DMS153 (cell line): Measurements from ENCODE around the gene GRK7.
"Not testable (repeated sequence)": the region's sequence is repeated elsewhere in the genome, so short reads cannot be mapped to it uniquely, and the experiment has no call there.

Experiments used
- DNase-seq: peaks from one replicate; lab custom pipeline; 2025; lab: John Stamatoyannopoulos, UW

GRK7 gene

DNA sequence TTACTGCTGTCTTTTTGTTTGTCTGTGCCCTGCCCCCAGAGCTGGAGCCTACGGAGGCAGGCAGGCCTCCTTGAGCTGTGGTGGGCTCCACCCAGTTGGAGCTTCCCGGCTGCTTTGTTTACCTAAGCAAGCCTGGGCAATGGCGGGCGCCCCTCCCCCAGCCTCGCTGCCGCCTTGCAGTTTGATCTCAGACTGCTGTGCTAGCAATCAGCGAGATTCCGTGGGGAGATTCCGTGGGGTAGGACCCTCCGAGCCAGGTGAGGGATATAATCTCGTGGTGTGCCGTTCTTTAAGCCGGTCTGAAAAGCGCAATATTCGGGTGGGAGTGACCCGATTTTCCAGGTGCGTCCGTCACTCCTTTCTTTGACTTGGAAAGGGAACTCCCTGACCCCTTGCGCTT is 656 bp upstream of the GRK7 start:
- DNase-seq, result not testable (repeated sequence)

DNA sequence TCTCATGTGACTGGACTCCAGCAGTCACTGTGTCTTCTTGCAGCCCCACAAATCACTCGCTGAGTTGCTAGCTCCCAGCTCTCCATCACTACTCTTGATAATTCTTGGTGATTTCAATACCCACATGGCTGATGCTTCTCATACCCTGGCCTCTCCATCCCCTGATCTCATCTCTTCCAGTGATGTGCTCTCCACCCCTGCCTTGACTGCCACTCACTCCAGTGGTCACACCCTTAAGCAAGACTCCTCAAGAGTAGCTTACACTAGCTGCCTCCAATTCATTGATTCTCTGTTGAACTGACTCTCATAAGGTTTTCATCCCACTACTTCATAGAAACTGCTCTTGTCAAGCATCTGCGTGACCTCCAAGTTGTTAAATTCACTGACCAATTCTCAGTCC is 837 bp downstream of the GRK7 start:
- DNase-seq, result no peak

DNA sequence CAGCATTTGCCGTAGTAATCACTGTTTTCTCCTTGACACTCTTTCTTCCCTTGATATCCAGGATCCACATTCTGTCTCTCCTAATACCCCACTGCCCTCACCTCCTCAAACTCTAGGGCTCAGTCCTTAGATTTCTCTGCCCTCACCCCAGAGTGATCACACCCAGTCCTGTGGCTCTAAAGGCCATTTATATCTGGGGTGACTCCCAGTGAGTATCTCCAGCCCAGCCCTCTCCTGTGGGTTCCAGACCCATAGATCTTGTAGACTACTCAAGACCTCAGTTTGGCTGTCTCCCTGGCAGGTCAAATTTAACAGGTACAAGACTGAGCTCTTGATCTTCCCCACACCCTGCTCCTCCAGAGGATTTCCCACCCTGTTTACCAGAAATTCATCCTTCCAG is 1.3 kb downstream of the GRK7 start:
- no peak for DNase-seq

DNA sequence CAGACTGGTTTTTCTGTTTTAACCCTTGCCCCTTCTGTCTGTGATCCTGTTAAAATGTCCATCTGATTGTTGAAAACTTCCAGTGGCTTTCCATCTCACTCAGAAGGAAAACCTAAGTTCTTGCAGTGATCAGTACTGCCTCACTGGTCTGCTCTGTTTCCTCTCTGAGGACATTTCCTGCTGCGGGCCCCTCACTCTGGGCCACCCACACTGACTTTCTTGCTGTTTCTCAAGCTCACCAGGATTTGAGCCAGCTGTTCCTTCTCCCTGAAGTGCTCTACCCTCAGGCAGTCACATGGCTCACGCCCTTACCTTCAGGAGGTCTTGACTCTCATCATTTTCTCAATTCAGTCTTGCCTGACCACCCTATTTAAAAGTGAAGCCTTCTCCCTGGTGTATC is 1.8 kb downstream of the GRK7 start:
- no peak for DNase-seq

DNA sequence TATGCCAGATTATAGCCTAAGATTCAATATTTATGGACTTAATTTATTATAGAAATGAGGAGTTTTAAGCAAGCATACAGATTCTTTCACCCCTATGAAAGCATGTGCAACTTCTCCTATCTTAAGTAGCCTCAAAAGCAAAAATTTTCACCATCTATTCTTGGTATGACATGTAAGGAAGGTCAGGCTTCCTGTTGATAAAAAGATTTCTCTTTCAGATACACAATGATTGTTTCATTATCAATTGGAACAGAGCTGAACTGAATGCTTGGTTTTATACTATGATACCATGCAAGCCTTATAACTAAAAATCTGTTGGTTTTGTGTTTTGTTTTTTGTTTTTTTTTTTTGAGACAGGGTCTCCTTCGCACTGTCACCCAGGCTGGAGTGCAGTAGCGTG is 3.9 kb downstream of the GRK7 start:
- no peak for DNase-seq

DNA sequence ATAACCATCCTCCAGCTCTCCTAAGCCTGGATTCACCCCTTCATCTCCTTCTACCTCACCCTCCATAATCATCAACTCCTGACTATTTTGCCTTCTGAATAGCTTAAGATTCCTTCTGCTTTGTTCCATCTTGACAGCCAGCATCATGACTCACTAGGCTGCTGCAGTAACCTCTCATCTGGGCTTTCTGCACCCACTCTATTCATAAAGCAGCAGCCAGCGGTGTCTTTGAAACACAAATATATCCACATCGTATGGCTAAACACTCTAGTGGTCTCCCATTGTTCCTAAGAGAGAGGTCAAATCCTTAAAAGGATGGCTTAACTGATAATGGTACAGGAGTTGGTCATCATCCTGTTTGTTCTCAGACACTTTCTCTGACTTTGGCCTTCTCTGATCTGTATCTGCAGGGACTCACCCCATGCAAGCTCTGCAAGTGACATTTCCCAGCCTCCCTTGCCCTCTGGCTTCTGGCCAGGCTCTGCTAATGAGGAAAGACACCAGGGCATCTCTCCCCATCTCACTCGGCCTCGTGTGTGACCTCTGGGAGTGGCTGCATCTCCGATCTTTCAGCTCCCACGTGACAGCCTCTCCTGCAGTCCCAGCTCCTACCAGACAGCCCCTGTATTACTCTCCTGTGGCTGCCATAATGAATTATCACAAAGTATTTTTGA is 6.2 kb downstream of the GRK7 start:
- DNase-seq, result no peak

DNA sequence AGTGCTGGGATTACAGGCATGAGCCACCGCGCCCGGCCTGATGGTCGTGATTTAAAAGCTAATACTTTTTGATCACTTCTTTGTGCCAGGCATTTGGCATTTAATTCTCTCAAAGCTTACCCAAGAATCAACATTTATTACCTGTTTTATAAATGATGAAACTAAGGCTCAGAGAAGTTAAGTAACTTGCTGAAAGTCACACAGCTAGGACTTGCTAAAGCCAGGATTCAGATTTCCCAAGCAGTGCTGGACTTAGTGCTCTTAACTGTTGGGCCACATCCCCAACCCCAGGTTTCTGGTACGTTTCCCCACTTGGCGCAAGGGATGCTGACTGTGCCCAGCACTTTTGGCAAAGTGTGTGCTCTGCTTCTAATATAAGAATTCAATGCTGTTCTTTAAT is 10.5 kb downstream of the GRK7 start:
- no peak for DNase-seq

DNA sequence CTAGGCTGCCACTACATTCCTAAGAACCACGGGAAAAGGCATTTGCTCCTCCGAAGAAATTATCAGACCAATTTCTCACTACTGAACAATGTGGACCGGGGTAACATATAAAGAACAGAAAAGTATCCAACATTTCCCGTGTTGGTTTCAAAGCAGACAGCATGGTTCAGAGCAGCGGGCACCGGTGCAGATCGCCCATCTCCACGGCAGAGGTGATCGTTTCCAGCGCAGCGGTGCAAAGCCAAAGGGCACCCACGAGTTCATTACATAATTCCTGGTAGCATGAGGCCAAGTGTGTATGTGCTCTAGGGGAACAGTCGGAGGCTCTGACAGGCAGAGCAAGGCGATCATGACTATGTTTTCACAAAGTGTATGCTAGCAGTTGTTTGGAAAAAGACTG is 13.2 kb downstream of the GRK7 start:
- DNase-seq, result no peak

DNA sequence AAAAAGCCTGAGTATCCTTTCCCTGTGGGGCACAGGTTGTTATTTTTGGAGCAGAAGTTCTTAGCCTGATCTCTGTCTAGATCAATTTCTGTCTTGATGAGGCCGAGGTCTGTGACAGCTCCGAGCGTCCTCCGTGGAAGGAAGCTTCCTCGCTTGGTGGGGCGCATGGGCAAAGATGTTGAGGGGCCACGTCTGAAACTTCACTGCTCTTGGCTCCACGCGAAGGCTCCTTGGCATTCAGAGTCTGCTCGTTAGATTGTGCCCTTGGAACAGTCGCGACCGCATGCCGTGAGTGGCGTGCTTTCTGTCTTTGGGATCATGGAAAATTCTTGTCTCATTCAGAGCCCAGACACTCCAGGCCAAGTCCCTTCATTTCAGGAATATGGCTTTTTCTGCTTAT is 13.7 kb downstream of the GRK7 start:
- DNase-seq, result no peak

DNA sequence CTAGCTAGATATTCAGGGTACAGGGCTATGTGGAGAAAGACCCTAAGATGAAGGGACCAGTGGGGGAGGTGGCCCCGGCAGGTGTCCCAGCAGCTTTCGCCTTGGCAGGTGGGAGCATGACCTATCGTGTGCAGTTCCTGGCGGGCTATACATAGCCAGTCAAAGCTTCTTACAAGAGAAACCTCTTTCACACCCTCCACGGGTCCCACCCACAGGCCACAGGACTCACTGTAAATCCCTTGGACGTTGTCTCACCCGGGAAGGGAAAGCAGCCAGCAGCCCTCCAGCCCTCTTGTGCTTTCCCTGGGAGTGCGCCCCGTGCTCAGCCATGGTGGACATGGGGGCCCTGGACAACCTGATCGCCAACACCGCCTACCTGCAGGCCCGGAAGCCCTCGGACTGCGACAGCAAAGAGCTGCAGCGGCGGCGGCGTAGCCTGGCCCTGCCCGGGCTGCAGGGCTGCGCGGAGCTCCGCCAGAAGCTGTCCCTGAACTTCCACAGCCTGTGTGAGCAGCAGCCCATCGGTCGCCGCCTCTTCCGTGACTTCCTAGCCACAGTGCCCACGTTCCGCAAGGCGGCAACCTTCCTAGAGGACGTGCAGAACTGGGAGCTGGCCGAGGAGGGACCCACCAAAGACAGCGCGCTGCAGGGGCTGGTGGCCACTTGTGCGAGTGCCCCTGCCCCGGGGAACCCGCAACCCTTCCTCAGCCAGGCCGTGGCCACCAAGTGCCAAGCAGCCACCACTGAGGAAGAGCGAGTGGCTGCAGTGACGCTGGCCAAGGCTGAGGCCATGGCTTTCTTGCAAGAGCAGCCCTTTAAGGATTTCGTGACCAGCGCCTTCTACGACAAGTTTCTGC is 15.0 kb downstream of the GRK7 start:
- no peak for DNase-seq

DNA sequence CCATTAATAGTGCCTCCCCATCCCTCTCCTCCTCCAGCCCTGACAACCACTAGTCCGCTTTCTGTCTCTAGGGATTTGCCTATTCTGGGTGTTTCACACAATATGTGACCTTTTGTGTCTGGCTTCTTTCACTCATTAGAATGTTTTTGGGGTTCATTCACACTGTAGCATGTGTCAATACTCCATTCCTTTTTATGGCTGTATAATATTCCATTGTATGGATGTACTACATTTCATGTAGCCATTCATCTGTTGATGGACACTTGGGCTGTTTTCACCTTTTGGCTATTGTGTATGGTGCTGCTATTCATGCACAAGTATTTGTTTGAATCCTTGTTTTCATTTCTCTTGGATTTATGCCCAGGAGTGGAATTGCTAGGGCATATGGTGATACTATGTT is 16.5 kb downstream of the GRK7 start:
- no peak for DNase-seq

DNA sequence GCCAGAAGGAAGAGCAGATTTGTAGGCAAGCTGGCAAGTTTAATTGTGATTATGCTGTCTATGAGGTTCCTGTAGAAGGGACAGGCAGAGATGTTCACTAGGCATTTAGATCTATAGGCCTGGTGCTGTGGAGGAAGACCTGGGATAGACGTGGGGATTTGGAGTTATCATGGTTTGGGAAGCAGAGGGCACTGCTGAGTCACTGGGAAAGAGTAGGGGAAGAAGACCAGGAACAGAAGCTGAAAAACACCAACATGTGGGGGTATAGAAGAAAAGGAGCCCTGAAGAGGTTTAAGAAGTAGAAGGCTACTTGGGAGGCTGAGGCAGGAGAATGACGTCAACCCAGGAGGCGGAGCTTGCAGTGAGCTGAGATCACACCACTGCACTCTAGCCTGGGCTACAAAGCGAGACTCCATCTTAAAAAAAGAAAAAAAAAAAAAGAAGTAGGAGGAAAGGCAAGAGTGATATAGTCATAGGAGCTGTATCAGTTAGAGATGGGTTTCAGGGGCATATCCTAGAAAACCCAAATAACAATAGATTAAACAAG is 19.3 kb downstream of the GRK7 start:
- DNase-seq, result no peak

DNA sequence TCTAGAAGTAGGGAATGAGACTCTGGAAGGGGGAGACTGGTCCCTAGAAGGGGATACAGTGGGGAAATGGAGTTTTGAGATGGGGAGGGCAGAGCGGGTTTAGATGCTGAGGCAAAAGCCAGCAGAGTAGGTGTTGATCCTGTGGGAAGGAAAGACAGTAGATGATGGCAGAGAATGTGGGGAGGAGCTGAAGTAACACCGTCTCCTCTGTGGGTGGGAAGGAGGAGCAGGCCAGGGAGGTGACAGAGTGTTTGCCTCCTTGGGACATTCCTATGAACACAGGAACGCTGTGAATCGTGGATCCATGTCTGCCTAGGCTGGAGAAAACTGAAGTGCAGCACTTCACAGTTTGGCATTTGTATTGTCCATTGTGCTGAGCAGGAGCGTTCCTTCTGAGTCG is 20.4 kb downstream of the GRK7 start:
- no peak for DNase-seq

DNA sequence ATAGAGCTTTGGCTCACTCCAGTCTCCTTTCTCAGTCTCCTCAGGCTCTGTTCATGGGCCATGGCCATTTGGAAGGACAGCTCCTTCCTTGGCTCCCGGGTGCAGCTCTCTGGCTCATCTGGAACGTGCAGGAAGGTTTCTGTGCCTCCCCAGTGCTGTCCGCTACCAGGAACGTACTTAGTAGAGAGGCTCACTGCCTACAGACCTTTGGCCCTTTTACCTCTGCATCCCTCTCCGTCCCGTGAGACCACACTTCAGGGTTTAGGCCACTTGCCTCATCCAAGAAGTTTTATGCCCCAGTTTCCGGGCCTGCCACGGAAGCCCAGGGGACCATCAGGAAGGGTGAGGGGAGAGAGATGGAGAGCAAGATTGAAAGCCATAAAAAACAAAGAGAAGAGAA is 20.9 kb downstream of the GRK7 start:
- DNase-seq, result no peak

DNA sequence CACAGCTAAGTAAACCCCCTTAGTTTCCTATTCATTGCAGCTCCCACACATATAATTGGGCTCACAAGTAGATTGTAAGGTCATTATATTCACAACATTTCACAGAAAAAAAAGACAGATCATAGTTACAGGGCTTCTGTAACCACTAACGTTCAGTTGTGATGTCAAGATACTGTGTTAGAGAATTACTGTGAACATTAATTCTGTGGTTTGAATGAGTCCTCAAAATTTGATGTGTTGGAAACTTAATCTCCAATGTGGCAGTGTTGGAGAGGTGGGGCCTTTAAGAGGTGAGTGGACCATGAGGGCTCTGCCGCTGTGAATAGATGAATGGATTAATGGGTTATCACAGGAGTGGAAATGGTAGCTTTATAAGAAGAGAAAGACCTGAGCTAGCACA is 21.3 kb downstream of the GRK7 start:
- no peak for DNase-seq

DNA sequence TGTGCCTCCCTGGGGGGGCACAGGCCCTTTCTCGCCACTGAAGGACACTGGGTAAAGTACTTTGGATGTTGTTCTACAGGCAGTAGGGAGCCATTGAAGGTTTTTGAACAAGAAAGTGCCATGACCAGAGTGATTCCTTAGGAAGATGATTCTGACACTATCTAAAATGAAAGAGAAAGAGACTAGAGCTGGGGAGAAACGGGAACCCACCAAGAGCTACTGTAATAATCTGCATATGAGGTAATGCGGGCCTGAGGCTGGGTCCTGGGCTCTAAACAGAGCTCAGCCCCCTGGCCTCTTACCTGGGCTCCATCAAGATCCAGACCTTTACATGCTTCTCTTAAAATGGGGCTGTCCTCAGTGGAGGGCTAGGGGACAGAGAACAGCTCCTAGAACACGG is 24.9 kb downstream of the GRK7 start:
- no peak for DNase-seq

DNA sequence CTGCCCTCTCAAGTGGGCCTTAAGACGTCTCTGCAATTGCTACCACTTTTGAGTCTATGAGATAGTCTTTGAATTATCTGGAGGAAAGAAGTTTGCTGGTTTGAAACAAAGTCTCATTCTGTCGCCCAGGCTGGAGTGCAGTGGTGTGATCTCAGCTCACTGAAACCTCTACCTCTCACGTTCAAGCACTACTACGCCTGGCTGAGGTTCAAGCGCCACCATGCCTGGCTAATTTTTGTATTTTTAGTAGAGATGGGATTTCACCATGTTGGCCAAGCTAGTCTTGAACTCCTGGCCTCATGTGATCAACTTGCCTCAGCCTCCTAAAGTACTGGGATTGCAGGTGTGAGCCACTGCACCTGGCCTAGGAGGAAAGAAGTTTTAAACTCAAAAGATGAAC is 25.5 kb downstream of the GRK7 start:
- DNase-seq, result not testable (repeated sequence)

DNA sequence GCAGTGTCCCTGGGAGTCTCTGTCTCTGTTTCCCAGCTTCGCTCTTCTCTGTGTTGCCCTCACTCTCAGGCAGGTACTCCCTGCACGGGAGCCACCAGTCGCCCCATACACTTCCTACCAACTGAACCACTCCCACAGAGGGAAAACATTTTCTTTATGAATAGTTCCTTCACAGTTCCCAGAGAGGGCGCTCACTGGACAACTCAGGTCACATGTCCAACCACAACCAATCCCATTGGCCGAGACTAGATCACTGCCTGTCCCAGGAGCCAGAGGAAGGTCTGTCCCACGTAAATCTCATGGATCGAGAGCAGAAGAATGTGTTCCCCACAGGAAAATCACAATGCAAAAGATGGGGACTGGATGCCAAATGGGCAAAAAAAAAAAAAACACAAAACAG is 26.1 kb downstream of the GRK7 start:
- no peak for DNase-seq

DNA sequence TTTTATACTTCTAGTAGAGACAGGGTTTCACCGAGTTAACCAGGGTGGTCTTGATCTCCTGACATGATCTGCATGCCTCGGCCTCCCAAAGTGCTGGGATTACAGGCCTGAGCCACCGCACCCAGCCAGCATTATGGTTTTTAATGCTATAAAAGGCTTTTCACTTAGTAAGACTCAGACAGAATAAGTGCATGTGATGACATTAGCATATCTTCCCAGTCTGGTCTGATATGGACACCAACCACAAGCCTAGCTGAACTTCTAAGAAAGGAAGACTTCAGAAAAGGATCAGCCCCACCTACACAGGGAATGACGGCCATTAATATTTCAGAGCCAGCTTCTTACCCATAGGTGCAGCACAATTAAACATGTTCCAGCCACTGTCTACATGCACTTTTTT is 27.0 kb downstream of the GRK7 start:
- DNase-seq, result no peak

DNA sequence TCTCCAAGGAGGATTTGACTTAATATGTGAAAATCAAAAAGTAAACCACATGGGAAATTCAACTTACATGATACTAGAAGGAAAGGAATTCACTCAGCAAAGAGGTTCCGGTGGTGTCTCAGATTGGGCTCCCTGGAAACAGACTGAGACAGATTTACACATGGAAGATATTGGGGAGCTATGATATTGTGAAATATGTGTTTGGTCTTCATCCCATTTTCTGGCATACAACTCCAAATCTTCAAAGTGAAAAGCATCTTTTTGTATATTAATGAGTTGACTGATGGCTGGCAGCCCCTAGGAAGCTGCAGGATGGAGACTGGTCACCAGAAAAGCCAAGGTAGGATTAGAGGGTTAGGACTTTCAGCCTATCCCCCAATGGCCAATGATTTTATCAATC is 29.3 kb downstream of the GRK7 start:
- no peak for DNase-seq

DNA sequence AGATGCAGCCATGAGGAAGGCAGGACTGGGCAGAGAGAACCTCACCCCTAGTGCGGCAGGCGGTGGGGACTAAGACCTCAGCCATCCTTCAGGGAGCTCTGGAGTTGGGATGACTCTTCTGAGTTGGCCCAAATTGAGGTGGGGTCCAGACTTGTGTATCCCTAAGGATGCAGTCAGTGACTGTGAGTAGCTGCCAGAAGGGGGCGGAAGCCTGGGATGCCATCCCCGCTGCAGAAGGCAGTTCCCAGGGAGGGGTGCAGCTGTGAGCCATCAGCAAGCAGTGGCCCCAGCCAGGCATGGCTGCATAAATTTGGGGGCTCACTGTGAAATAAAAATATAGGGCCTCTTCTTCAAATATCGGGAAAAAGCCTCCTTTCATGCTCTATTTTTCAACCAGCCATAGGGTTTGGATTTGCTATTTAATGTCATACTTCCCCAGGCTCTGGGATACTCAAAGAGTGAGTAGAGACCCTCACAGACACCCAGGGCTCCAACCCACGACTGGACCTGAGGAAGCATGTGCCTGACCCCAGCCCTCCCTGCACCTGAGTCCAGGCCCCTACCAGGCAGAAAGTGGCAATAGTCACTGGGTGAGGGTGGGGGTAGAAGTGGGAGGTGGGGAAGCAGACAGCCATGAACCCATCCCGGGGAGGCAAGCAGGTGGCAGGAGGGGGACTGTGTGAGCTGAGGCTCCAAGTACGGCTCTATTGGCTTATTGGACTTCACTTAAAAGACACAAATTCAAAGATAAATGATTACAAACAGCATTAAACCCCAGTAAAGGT is 30.5 kb downstream of the GRK7 start:
- DNase-seq, result no peak

DNA sequence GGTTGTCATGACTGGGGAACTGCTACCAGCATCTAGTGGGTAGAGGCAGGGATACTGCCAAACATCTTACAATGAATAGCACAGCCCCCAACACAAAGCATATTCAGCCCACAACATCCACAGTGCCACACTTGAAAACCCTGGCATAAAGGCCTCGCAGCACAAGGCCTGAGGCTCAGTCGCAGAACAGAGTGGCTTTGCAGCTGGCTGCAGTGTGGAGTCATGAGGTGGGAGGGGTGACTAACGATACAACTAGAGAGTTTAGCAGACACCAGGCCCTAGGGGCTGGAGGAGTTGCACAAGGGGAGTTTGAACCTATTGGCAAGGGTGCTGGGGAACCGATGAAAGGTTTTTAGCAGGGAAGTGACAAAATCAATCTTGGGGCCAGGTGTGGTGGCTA is 32.1 kb downstream of the GRK7 start:
- no peak for DNase-seq

DNA sequence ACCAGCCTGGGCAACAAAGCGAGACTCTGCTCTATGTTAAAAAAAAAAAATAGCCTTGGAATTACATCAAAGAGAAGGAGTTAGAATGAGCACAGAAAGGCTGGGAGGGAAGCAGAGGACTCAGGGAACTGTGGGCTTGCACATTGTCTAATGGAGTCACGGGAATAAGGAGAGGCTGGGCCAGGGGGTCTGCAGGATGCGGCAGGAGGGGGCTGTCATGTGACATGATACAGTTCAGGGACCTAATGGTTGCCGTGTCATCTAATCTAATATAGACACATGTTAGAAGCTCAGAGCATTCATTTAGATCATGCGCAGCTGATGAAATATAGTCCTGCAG is 32.5 kb downstream of the GRK7 start:
- no peak for DNase-seq
